ENCODE results near the gene FOXF2.

Gene FOXF2

DNA sequence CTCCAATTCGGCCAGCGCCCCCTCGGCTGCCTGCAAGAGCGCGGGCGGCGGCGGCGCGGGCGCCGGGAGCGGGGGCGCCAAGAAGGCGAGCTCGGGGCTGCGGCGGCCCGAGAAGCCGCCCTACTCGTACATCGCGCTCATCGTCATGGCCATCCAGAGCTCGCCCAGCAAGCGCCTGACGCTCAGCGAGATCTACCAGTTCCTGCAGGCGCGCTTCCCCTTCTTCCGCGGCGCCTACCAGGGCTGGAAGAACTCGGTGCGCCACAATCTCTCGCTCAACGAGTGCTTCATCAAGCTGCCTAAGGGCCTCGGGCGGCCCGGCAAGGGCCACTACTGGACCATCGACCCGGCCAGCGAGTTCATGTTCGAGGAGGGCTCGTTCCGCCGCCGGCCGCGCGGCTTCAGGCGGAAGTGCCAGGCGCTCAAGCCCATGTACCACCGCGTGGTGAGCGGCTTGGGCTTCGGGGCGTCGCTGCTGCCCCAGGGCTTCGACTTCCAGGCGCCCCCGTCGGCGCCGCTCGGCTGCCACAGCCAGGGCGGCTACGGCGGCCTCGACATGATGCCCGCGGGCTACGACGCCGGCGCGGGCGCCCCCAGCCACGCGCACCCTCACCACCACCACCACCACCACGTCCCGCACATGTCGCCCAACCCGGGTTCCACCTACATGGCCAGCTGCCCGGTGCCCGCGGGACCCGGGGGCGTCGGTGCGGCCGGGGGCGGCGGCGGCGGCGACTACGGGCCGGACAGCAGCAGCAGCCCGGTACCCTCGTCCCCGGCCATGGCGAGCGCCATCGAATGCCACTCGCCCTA is 963 bp downstream of the FOXF2 start:
- in situ Hi-C loops (cut with MboI; ENCODE audit: low sequenced_read_pairs) = no loop called here

DNA sequence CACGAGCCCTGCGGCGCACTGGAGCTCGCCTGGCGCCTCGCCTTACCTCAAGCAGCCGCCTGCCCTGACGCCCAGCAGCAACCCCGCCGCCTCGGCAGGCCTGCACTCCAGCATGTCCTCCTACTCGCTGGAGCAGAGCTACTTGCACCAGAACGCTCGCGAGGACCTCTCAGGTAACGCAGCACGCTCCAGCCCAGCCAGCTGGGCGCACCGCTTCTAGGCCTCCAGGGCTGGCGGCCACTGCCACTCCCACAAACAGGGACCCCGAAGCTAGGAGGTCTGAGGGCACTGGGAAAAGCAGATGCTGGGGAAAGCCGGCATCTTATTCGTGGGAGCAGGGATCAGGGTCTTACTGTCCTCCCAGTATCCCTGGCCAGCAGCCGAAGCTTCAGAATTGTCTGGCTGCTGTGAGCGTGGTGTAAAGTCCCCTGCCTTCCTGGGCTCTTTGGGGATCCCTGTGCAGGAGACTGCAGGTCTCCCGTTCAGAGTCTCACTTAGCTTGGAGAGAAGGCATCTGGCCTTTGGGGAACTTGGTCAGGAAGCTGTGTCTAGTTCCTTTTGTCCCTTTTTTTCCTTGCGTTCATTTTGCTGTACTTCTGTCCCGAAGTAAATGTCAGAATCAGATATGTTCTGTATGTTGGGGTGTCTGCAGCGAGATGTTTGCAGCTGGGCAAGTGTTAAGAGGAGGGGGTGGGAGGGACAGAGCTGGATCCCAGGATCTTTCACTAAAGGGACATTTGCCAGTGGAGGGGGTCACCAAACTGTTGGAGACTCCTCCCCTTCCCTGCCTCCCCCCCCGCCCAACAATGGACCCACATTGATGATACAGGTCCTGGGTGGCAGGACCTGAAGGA is 1.8 kb downstream of the FOXF2 start:
- in situ Hi-C loops (cut with MboI; ENCODE audit: low sequenced_read_pairs) = no loop called here

DNA sequence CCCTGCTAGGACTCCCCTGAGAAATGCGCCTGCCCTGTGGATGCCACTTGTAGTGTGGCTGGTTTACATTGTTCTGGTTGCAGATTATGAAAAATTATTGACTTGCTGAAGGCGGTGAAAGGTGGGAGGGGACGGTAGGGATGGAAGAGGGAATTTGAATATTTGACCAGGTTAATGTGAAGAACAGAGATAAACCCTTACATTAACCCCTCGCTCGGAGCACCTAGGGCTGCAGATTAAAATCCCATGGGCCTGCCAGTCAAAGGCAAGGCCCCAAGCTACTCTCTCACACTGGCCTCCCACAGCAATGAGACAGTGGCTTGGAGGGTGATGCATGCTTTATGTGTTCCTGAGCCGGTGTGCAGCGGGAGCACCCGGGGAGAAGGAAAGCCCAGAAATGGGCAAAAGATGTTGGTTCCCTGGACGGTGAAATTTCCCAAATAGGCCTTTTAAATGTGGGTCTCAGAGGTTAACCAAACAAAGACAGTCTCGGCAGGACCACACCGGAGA is 2.5 kb downstream of the FOXF2 start:
- in situ Hi-C loops (cut with MboI; ENCODE audit: low sequenced_read_pairs) = no loop called here

DNA sequence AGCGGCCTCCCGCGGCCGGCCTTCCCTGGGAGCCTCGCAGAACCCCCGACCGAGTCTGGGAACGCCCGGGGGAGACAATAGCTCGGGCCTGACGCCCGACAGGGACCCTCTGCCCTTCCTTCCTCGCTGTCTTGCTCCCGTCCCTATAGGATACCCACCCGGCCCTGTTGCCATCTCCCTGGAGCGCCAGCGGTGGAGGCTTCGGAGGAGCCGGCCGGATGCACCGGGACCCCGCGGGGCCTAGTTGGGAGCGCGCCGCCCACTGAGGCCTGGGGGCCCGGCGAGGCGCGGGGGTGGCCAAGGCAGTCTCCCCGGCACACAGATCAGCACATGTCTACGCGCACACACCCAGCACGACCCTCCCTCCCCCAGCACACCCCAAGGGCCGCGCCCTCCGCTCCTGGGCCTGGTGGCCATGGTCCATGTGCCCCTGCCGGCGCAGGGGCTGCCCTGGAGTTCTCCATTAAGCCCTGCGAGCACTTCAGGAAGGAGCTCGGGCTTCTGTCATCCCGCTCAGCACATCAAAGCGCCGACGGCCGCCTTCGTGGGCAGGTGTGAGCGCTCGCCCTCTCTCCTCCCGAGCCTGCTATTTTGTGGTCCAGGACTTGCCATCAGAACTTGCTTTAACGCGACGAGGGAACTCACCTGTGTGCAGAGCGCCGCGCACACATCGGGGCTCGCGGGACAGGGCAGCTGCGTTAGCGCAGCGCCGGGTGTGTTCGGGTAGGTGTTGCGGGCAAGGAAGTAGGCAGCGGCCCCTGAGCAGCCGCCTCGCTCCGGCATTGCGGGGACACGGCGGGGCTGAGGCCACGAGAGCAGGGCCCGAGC is 3.7 kb downstream of the FOXF2 start:
- in situ Hi-C loops (cut with MboI; ENCODE audit: low sequenced_read_pairs) = no loop called here

DNA sequence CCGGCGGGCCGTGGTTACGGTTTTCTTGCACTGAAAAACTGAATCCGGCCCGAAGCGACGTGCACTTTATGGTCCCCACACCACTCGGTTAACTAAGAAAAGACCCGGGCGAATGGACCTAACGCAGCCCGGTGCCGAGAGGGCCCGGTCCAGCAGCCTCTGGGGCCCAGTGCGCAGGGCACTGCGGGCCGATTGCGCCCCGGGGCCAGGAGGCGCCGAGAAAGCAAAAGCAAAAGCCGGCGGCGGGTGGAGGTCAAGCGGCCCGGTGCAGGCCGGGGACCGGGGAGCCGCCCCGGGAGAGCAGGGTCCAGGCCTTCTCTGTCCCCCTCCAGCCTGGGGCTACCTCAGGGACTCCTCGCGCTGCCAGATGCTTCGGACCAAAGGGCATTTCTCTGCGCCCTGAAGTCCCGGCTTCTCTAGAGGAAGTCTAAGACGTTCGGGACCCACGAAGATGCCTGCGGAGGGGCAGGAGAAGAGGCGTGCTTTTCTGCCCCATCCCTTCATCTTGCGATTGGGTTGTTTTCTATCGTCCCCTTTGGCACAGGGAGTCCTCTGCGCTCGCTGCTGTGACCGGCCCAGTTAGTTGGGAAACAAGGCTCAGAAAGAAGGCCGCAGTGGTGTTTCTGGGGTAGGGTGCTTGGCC is 4.4 kb downstream of the FOXF2 start:
- in situ Hi-C loops (cut with MboI; ENCODE audit: low sequenced_read_pairs) = no loop called here

DNA sequence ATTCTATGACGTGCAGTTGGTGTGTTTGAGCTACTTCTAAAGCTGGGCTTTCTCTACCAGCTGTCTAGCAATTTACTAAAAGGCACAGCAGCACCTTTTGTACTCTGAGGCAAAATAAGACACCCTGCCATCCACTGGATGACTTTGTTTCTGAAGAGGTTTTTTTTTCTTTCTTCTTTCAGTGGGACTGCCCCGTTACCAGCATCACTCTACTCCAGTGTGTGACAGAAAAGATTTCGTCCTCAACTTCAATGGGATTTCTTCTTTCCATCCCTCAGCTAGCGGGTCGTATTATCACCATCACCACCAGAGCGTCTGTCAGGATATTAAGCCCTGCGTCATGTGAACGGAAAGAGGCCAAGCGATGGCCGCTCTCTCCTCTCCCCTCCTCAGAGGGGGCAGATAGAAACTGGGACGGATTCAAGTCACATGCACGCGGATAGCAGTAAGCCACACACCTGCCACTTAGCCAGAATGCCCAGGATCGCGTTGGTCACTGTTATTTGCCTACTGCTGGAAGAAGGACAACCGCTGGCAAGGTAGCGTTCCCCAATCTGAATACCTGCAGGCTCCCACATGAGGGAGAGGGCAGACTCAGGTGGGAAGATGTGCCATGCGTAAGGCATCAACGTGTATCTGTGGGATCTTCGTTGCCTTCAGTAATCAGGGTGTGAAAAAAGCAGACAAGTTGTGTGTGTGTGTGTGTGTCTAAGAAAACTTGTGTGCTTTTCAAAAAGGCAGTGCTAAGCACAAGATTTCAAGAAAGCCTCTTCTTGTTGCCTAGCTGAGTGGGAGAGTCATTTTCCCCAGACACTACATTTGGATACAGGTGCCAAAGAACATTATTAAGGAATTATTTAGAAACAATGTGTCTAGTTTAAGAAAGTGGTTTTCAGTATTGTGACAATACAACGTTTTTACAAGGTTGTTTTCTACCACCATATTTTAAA is 5.4 kb downstream of the FOXF2 start:
- in situ Hi-C loops (cut with MboI; ENCODE audit: low sequenced_read_pairs) = no loop called here

DNA sequence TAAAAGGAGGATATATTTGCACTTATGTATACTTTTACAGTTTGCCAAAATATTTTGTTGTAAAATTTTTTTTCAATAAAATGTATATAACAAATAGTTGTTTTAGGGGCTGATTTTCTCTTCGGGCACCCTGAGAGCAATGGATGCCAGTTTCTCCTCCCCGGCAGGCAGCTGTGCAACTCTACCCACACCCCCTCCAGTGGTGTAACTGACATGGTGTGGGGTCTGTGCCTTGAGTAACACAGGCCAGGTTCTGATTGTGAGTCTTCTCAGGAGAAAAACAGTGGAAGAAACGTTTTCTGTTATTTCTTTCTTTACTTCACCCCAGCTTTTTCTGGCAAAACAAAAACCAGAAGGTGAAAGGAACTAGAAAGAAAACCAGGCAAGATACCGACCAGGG is 6.1 kb downstream of the FOXF2 start:
- in situ Hi-C loops (cut with MboI; ENCODE audit: low sequenced_read_pairs) = no loop called here

DNA sequence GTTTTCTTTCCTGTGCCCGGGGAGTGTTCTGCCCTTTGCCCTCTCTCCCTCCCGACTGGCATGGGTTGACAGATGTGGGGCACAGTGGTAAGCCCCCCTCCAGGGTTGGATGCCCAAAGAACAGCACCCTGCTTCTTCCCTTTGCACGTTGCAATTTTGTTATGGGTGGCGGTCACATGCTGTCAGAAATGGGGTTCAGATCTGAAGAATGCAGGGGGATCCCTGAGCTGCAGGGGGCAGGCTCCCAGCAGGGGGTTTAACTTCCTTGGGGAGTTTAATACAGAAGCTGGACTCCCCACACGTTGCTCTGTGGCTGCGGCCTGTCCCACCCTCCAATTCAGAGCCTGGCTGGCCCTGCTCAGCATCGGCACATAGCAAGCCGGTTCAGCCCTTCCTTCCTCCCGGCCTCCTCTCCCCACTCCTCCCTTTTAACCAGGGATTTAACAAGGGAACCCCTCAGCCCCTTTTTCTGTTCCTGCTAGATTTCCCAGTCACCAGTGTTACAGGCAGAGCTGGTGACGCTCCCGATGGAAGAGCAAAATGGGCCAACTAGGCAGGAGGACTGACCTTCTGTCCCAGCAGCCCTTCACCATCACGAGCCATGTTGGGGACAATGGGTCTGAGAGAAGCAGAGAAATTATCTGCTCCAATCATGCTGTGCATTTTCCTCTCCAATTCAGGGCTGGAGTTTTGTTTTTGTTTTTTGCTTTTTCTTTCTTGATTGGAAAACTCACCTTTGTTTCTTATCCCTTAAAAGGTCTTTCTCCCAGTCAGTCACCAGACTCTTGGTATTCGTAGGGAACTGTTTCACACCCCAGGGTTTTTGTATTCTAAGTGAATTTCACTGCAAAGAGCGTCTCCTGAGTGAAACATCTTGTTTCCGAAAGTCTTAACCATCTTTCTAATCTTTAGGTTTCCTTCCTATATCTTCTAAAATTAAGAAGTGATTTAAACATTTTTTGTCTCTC is 6.8 kb downstream of the FOXF2 start:
- in situ Hi-C loops (cut with MboI; ENCODE audit: low sequenced_read_pairs) = no loop called here

DNA sequence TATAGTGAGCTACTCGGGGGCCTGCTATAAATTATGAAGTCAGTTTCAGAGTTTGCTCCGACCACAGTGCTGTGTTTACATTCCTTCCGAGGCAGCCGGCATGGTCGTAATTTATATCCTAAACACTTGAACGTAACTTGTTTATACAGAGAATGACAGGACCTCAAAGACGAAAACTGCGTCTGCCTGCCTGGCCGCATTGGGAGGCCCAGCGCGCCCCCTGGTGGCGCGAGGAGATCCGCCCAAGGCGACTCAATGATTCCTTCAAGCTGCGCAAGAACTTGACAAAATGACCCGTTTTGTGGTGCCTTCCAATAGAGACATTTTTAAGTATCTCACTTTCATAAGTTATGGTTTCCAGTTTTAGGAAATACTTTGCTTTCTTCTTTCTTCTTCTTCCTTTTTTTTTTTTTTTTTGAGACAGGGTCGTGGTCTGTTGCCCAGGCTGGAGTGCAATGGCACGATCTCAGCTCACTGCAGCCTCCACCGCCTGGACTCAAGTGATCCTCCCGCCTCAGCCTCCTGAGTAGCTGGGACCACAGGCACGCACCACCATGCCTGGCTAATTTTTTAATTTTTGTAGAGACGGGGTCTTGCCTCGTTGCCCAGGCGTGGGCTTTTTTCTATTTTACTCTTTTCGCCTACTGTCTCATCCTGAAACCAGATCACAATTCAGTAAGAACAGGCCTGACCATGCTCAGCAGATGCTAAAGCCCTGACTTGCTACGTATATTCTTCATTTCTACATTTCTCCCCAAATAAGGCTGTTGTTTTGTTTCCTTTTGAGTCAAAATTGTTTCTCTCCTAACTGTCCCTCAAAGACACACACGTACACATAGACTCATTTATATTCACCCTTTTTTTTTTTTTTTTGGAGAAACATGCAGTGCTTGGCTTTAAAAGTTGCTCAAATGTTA is 7.8 kb downstream of the FOXF2 start:
- in situ Hi-C loops (cut with MboI; ENCODE audit: low sequenced_read_pairs) = no loop called here

DNA sequence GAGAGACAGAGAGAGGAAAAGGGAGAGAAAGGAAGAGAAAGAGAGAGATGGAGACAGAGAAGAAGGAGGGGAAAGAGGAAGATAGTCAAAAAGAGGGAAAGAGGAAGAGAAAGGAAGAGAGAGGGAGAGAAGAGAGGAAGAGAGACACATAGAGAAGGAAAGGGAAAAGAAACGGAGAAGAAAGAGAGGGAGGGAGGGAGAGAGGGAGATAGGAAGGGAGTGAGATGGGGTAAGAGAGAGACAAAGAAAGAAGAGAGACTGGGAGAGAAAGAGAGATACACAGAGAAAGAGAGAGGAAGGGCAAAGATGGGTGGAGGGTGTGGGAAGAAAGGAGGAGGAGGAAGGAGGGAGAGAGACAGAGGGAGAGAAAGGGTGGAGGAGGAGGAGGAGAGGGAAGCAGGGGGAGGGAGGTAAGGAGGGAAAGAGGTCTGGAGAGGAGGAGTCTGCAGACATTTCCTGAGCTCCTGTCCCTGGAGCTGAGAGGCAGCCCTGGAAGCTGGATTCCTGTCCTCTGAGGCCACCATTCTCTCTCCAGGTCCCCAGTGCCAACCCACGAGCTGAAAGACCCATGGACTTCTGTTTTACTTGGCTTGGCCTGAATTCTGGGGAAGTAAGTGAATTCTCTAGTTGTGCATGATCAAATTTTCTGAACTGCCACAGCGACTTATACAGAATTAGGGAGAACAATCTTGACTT is 9.9 kb downstream of the FOXF2 start:
- in situ Hi-C loops (cut with MboI; ENCODE audit: low sequenced_read_pairs) = no loop called here

DNA sequence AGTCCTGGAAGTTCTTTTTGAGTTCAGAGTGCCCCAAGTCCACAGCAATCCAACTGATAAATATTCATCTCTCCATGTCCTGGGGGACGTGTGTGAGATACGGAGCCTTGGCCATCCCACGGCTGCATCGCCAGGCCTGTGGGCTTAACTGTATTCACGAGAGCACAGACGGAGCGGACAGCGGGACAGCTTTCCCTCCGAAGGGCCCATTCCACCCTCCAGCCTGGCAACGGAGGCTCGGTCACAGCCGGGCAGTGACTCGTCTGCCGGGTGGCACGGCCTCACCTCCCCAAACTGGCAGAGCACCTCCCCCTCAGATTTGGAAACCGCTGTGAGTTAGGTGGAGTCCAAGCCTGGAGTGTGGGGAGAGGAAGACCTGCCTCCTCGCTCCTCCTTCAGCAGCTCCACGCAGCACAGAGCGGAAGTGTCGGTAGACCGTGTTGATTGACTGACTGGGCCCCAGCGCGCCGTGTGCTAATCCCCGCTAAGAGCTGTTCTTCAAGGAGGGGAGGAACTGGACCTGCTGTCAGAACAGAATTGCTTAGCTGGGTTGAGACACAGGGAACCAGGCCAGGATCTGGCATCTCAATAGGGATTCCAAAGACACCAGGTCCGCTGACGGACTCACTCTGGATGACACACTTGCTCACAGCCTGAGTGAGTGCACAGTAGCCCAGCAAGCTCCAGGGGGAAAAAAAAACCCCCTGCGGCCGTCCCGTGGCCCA is 10.9 kb downstream of the FOXF2 start:
- in situ Hi-C loops (cut with MboI; ENCODE audit: low sequenced_read_pairs) = no loop called here

DNA sequence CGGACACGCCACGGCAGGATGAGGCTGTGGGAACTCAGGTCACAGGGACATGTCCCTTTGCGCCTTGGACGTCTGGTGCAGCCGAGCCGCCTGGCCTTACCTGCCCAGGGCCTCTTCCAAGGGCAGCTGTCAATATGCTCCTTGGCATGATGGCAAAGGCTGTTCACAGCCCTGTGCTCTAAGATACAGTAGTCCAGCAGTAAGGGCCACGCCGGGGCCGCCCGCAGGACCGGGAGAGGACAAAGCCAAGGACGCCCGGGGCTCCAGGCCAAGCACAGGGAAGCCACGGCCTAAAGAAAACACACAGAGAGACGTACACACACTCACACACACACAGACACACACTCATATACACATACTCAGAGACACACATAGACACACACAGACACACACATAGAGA is 13.0 kb downstream of the FOXF2 start:
- in situ Hi-C loops (cut with MboI; ENCODE audit: low sequenced_read_pairs) = no loop called here

DNA sequence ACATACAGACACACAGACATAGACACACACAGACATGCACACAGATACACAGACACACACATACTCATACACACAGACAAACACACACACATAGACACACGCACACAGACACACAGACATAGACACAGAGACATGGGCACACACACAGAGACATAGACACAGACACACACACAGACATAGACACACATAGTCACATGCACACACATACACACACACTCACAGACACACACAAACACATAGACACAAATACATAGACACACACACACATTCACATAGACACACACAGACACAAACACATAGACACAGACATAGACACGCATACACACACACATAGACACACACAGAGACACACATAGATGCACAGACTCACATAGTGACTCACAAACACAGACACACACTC is 13.5 kb downstream of the FOXF2 start:
- in situ Hi-C loops (cut with MboI; ENCODE audit: low sequenced_read_pairs) = no loop called here

DNA sequence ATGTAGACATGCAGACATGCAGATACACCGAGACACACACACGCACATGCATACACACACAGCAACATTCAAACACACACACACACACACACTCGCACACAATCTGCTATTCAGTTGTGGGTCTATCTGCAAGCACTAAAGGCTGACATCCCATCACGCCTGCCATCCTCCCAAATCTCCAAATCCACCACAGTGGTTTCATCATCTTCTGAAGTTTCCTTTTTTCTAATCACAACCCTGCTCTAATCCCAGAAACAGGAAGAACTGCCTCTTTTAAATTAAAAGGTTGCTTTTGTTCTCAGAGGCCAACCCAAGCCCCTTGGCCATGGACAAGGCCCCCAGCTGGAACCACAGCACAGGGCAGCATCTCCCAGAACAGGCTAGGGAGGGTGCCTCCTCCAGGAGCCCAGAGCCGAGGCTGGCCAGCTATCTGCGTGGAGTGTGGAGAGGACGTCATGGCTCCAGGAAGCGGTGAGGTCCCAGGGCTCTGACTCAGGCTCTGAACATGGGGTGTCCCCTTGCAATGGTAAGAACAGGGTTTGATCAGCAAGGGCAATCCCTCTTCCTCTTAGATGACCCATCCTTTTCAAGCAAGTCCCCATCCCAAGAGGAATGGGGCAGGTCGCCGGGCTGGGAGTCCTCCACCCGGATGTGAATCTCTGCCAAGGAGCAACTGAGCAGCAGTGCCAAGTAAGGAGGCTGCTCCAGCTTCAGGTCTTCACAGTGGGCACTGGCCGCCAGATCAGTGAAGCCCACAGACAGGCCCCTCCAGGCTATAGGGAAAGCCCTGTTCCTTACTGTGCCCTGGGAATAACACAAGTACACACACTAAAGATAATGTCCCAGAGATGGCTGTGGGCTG is 14.7 kb downstream of the FOXF2 start:
- in situ Hi-C loops (cut with MboI; ENCODE audit: low sequenced_read_pairs) = no loop called here

DNA sequence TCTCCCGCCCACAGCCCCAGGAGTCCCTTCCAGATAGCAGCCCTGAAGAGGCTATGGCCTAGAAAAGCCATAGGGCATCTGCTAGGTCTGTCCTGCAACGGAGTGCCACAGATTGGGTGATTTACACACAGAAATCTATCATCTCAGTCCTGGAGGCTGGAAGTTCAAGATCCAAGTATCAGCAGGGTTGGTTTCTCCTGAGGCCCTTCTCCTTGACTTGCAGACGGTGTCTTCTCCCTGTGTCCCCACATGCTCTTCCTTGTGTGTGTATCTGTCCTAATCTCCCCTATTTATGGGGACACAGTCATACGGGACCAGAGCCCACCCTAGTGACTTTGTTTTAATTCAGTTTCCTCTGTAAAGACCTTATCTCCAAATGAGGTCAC is 15.3 kb downstream of the FOXF2 start:
- in situ Hi-C loops (cut with MboI; ENCODE audit: low sequenced_read_pairs) = no loop called here

Data from hTERT RPE-1 (cell line).